HL-60 (cell line): ENCODE measurements around the gene IFTAP.

Source experiments
- DNase-seq, 2 experiments: peaks; one replicate each; pipeline ENCODE4 v3.0.0-alpha.2; 2010 to 2020; ENCODE audit warnings: low read depth in 1 of 2, low spot score in 1 of 2
- H3K27ac ChIP-seq: fragments of 250-450 bp; sonication (Bioruptor Pico); replicated peaks from 2 replicates; pipeline ENCODE4 v1.5.1; 2020; ENCODE audit warnings: mild to moderate bottlenecking, moderate library complexity
- H3K27me3 ChIP-seq: fragments of 250-450 bp; sonication (Bioruptor Pico); 2 replicates; pipeline ENCODE4 v1.5.1; 2021; ENCODE audit warnings: mild to moderate bottlenecking, moderate library complexity; ENCODE audit not compliant: insufficient read depth, poor library complexity, severe bottlenecking
- H3K4me3 ChIP-seq: replicated peaks from 2 replicates; pipeline ENCODE4 v1.5.1; 2011; ENCODE audit warnings: mild to moderate bottlenecking, control low read depth, low read length; ENCODE audit not compliant: insufficient read depth
- CTCF ChIP-seq: IDR thresholded peaks from one replicate; pipeline ENCODE4 v1.5.1; 2011; ENCODE audit warnings: low read length, control low read depth, inconsistent platforms; ENCODE audit not compliant: insufficient read depth
- GABPA ChIP-seq: IDR thresholded peaks from 2 replicates; pipeline ENCODE4 v1.6.1; 2012; ENCODE audit warnings: low read depth
- POLR2AphosphoS5 ChIP-seq: IDR thresholded peaks from 2 replicates; pipeline ENCODE4 v1.6.1; 2012; ENCODE audit warnings: low read depth
- REST ChIP-seq: IDR thresholded peaks from 2 replicates; pipeline ENCODE4 v1.6.1; 2012; ENCODE audit warnings: low read depth; ENCODE audit not compliant: insufficient replicate concordance
- SPI1 ChIP-seq: IDR thresholded peaks from 2 replicates; pipeline ENCODE4 v1.6.1; 2012; ENCODE audit warnings: low read depth, mild to moderate bottlenecking, borderline replicate concordance

Gene IFTAP

GRCh38 chr11:36689442-36689841, 95.1 kb downstream of the IFTAP start:
- DNase-seq, result no peak
- no peak overlapping the region for H3K27ac ChIP-seq
- no peak overlapping the region for H3K4me3 ChIP-seq
- TF ChIP-seq SPI1, result no peak
- no peak for TF ChIP-seq GABPA
- no peak for TF ChIP-seq CTCF
- no peak for TF ChIP-seq POLR2AphosphoS5
- no peak for TF ChIP-seq REST
- no peaks in the 10 kb centered on the region for H3K27me3 ChIP-seq

- DNase-seq, result no peak
- Histone ChIP-seq H3K27ac (no peak overlapping the region), H3K4me3 (no peak overlapping the region), H3K27me3 (no peaks in the 10 kb centered on the region)
- TF ChIP-seq CTCF (no peak), SPI1 (no peak), REST (no peak), GABPA (no peak), POLR2AphosphoS5 (no peak)
Measured at GRCh38 chr11:36692704-36693103, 98.4 kb downstream of the IFTAP start.

GRCh38 chr11:36693139-36693843, 99.0 kb downstream of the IFTAP start:
- Histone ChIP-seq H3K27me3 (no peaks in the 10 kb centered on the region), H3K4me3 (no peak overlapping the region), H3K27ac (no peak overlapping the region)
- TF ChIP-seq REST (no peak), POLR2AphosphoS5 (no peak), GABPA (no peak), CTCF (no peak), SPI1 (no peak)
- no peak for DNase-seq
